GM20431 (cell line): ENCODE measurements around the gene BLID.

Experiments used
- in situ Hi-C: fragments of 300-500 bp; cut with MseI, MboI; formaldehyde crosslinking; loops from one replicate; pipeline ENCODE4 v1.15.0; 2020; ENCODE audit warnings: low sequenced_read_pairs; ENCODE audit not compliant: unreplicated experiment

Gene BLID

GRCh38 chr11:122141725-122142124 lies 25.7 kb upstream of the BLID start:
- in situ Hi-C loops = no loop called here

- in situ Hi-C loops = no loop called here
Measured at GRCh38 chr11:122140500-122140899, 24.5 kb upstream of the BLID start.

GRCh38 chr11:122139595-122139866 lies 23.5 kb upstream of the BLID start:
- in situ Hi-C loops = no loop called here

- in situ Hi-C loops = no loop called here
Measured at GRCh38 chr11:122138744-122139594, 23.0 kb upstream of the BLID start.

GRCh38 chr11:122137078-122137793 lies 21.2 kb upstream of the BLID start:
- in situ Hi-C loops = no loop called here

- in situ Hi-C loops = no loop called here
Measured at GRCh38 chr11:122131126-122131525, 15.1 kb upstream of the BLID start.

GRCh38 chr11:122128146-122128545 lies 12.1 kb upstream of the BLID start:
- in situ Hi-C loops = no loop called here

- in situ Hi-C loops = no loop called here
Measured at GRCh38 chr11:122127020-122127419, 11.0 kb upstream of the BLID start.

GRCh38 chr11:122126024-122126688 lies 10.1 kb upstream of the BLID start:
- in situ Hi-C loops = no loop called here

GRCh38 chr11:122123263-122123929 lies 7.4 kb upstream of the BLID start:
- in situ Hi-C loops = no loop called here

GRCh38 chr11:122122179-122122578 lies 6.2 kb upstream of the BLID start:
- in situ Hi-C loops = no loop called here

GRCh38 chr11:122120096-122120495 lies 4.1 kb upstream of the BLID start:
- in situ Hi-C loops = no loop called here

GRCh38 chr11:122116591-122116990 lies 576 bp upstream of the BLID start:
- in situ Hi-C loops = no loop called here

- in situ Hi-C loops = no loop called here
Measured at GRCh38 chr11:122114976-122115375, 1.0 kb downstream of the BLID start.

- in situ Hi-C loops = no loop called here
Measured at GRCh38 chr11:122113836-122114825, 1.9 kb downstream of the BLID start.

- in situ Hi-C loops = no loop called here
Measured at GRCh38 chr11:122112470-122113365, 3.3 kb downstream of the BLID start.

- in situ Hi-C loops = no loop called here
Measured at GRCh38 chr11:122109932-122110331, 6.1 kb downstream of the BLID start.

- in situ Hi-C loops = no loop called here
Measured at GRCh38 chr11:122108828-122109227, 7.2 kb downstream of the BLID start.
